ENCODE data around the gene PLCH2.

The PLCH2 gene

GRCh38 chr1:2463396-2463795 lies 12.7 kb upstream of the PLCH2 start:
- no peak for DNase-seq

GRCh38 chr1:2465371-2466269 lies 10.5 kb upstream of the PLCH2 start:
- no peak for DNase-seq

GRCh38 chr1:2466270-2466665 lies 9.8 kb upstream of the PLCH2 start:
- DNase-seq: no peak

- DNase-seq: no peak
These were observed 9.0 kb upstream of the PLCH2 start for GRCh38 chr1:2466958-2467554.

- DNase-seq: no peak
These were observed 8.0 kb upstream of the PLCH2 start for GRCh38 chr1:2468041-2468472.

- no peak for DNase-seq
These were observed 7.5 kb upstream of the PLCH2 start for GRCh38 chr1:2468540-2468939.

- no peak for DNase-seq
These were observed 6.8 kb upstream of the PLCH2 start for GRCh38 chr1:2469103-2469940.

GRCh38 chr1:2470290-2471158 lies 5.6 kb upstream of the PLCH2 start:
- DNase-seq: no peak

- no peak for DNase-seq
These were observed 5.0 kb upstream of the PLCH2 start for GRCh38 chr1:2471159-2471471.

GRCh38 chr1:2471587-2472001 lies 4.5 kb upstream of the PLCH2 start:
- DNase-seq: no peak

GRCh38 chr1:2472109-2472508 lies 4.0 kb upstream of the PLCH2 start:
- DNase-seq: no peak

- no peak for DNase-seq
These were observed 3.4 kb upstream of the PLCH2 start for GRCh38 chr1:2472561-2473177.

GRCh38 chr1:2473198-2473597 lies 2.9 kb upstream of the PLCH2 start:
- no peak for DNase-seq

GRCh38 chr1:2474104-2474844 lies 1.8 kb upstream of the PLCH2 start:
- DNase-seq: no peak

GRCh38 chr1:2474933-2475371 lies 1.1 kb upstream of the PLCH2 start:
- DNase-seq: no peak

GRCh38 chr1:2475571-2475970 lies 518 bp upstream of the PLCH2 start:
- DNase-seq: no peak

- no peak for DNase-seq
These were observed 1.2 kb downstream of the PLCH2 start for GRCh38 chr1:2477309-2477708.

- no peak for DNase-seq
These were observed 1.9 kb downstream of the PLCH2 start for GRCh38 chr1:2477791-2478499.

GRCh38 chr1:2479186-2479585 lies 3.1 kb downstream of the PLCH2 start:
- no peak for DNase-seq

GRCh38 chr1:2479618-2480017 lies 3.5 kb downstream of the PLCH2 start:
- DNase-seq: no peak

All from bone marrow (tissue), 2 donors.